IMR-90 (cell line): ENCODE measurements around the gene BZW2. TPM values are rescaled to one million over a fixed set of nuclear protein-coding genes. Genes with fewer than 3 reads are reported as not detected.

Experiments
- ATAC-seq: fragments of 200-7000 bp; cut with Tn5 transposase; 2 replicates; pipeline ENCODE4 v1.9.1; 2020; ENCODE audit warnings: low read depth, mild to moderate bottlenecking, moderate library complexity
- BruUV-seq: library from RNA; stranded (reverse); fragments of 400-500 nt; replicated peaks from 2 replicates; lab custom pipeline; 2021; lab: Mats Ljungman, UMichigan
- CTCF ChIA-PET: fragments of 300-600 bp; formaldehyde crosslinking; extraction: SDS; loops from one replicate; lab custom pipeline; 2021; ENCODE audit warnings: antibody characterized with exemption; lab: Yijun Ruan, JAX
- POLR2A ChIA-PET: fragments of 300-600 bp; sonication (Branson Sonifier 250); formaldehyde crosslinking; loops from one replicate; lab custom pipeline; 2022; ENCODE audit warnings: antibody characterized with exemption; ENCODE audit not compliant: unreplicated experiment; lab: Charles Lee
- DNase-seq: peaks from one replicate; pipeline ENCODE4 v3.0.0; 2013
- H2AFZ ChIP-seq: replicated peaks from 2 replicates; pipeline ENCODE3; 2013; ENCODE audit warnings: low read length, mild to moderate bottlenecking; ENCODE audit not compliant: poor library complexity
- H2AK5ac ChIP-seq: 2 replicates; pipeline ENCODE4 v1.6.1; 2013; ENCODE audit warnings: low read depth, low read length, inconsistent platforms
- H2AK9ac ChIP-seq: replicated peaks from 2 replicates; pipeline ENCODE3; 2013; ENCODE audit warnings: mild to moderate bottlenecking, low read depth, low read length, moderate library complexity; ENCODE audit not compliant: poor library complexity
- H2BK120ac ChIP-seq: 2 replicates; pipeline ENCODE4 v1.6.1; 2013; ENCODE audit warnings: low read depth, low read length, inconsistent platforms
- H2BK15ac ChIP-seq: 3 replicates; pipeline ENCODE4 v1.6.1; 2013; ENCODE audit warnings: low read depth, low read length, inconsistent platforms
- H2BK20ac ChIP-seq: 2 replicates; pipeline ENCODE4 v1.6.1; 2013; ENCODE audit warnings: low read depth, mild to moderate bottlenecking, inconsistent platforms, low read length, moderate library complexity
- H2BK5ac ChIP-seq: 2 replicates; pipeline ENCODE4 v1.6.1; 2013; ENCODE audit warnings: mild to moderate bottlenecking, low read depth, low read length, inconsistent platforms; ENCODE audit not compliant: poor library complexity, severe bottlenecking
- H3K14ac ChIP-seq: replicated peaks from 2 replicates; pipeline ENCODE4 v1.6.1; 2013; ENCODE audit warnings: low read depth, low read length, inconsistent platforms
- H3K18ac ChIP-seq: 2 replicates; pipeline ENCODE4 v1.6.1; 2013; ENCODE audit warnings: low read depth, low read length, control low read depth
- H3K23ac ChIP-seq: 2 replicates; pipeline ENCODE4 v1.6.1; 2013; ENCODE audit warnings: low read depth, low read length, inconsistent platforms
- H3K27ac ChIP-seq: 2 replicates; pipeline ENCODE4 v1.5.1; 2013; ENCODE audit warnings: mild to moderate bottlenecking, control low read depth, low read length; ENCODE audit not compliant: insufficient read depth
- H3K27me3 ChIP-seq: 2 replicates; pipeline ENCODE4 v1.6.1; 2013; ENCODE audit warnings: low read length; ENCODE audit not compliant: control insufficient read depth, insufficient read depth
- H3K36me3 ChIP-seq: 2 replicates; pipeline ENCODE4 v1.6.1; 2013; ENCODE audit warnings: low read length, mixed read lengths; ENCODE audit not compliant: control insufficient read depth, insufficient read depth
- H3K4ac ChIP-seq: 2 replicates; pipeline ENCODE4 v1.6.1; 2013; ENCODE audit warnings: low read depth, low read length, inconsistent platforms
- H3K4me1 ChIP-seq: 2 replicates; pipeline ENCODE4 v1.6.1; 2013; ENCODE audit warnings: low read length, mixed read lengths; ENCODE audit not compliant: control insufficient read depth, insufficient read depth
- H3K4me2 ChIP-seq: 2 replicates; pipeline ENCODE4 v1.6.1; 2013; ENCODE audit warnings: low read depth, mild to moderate bottlenecking, control low read depth, low read length, moderate library complexity
- H3K4me3 ChIP-seq: 2 replicates; pipeline ENCODE4 v1.5.1; 2013; ENCODE audit warnings: low read depth, mild to moderate bottlenecking, control low read depth, low read length, moderate library complexity; ENCODE audit not compliant: insufficient read depth
- H3K56ac ChIP-seq: 2 replicates; pipeline ENCODE4 v1.6.1; 2013; ENCODE audit warnings: low read length, inconsistent platforms; ENCODE audit not compliant: insufficient read depth; ENCODE audit errors: extremely low read depth
- H3K79me1 ChIP-seq, 2 experiments: 2 replicates each; pipeline ENCODE4 v1.6.1; 2013; ENCODE audit warnings: low read length in 2 of 2, inconsistent platforms in 1 of 2, low read depth in 1 of 2
- H3K9ac ChIP-seq: 2 replicates; pipeline ENCODE4 v1.6.1; 2013; ENCODE audit warnings: low read depth, low read length, control low read depth
- H3K9me1 ChIP-seq: 2 replicates; pipeline ENCODE4 v1.6.1; 2013; ENCODE audit warnings: low read length, inconsistent platforms; ENCODE audit not compliant: insufficient read depth
- H3K9me3 ChIP-seq: 2 replicates; pipeline ENCODE4 v1.6.1; 2013; ENCODE audit warnings: low read length; ENCODE audit not compliant: control insufficient read depth, insufficient read depth
- H4K20me1 ChIP-seq: 2 replicates; pipeline ENCODE4 v1.6.1; 2013; ENCODE audit warnings: low read length, inconsistent platforms; ENCODE audit not compliant: insufficient read depth
- H4K5ac ChIP-seq: 2 replicates; pipeline ENCODE4 v1.6.1; 2013; ENCODE audit warnings: mild to moderate bottlenecking, low read depth, low read length, control low read depth
- H4K8ac ChIP-seq, 2 experiments: 2 replicates each; pipeline ENCODE4 v1.6.1; 2013; ENCODE audit warnings: low read depth in 2 of 2, low read length in 2 of 2, control low read depth in 1 of 2, inconsistent platforms in 1 of 2
- H4K91ac ChIP-seq: 2 replicates; pipeline ENCODE4 v1.6.1; 2013; ENCODE audit warnings: low read depth, low read length, inconsistent platforms; ENCODE audit not compliant: insufficient read depth
- FOS ChIP-seq: fragments of 150-350 bp; IDR thresholded peaks from 2 replicates; pipeline ENCODE4 v1.6.1; 2016; ENCODE audit warnings: low read depth, low read length
- POLR2A ChIP-seq: IDR thresholded peaks from 2 replicates; pipeline ENCODE4 v1.6.1; 2012; ENCODE audit warnings: mild to moderate bottlenecking, low read depth, low read length
- RCOR1 ChIP-seq: IDR thresholded peaks from 2 replicates; pipeline ENCODE4 v1.6.1; 2012; ENCODE audit warnings: mild to moderate bottlenecking, low read length, improper control_type of control experiment; ENCODE audit not compliant: insufficient replicate concordance
- SMC3 ChIP-seq: fragments of 150-350 bp; IDR thresholded peaks from 2 replicates; pipeline ENCODE4 v1.6.1; 2016; ENCODE audit warnings: low read depth, mild to moderate bottlenecking, antibody characterized with exemption, low read length, moderate library complexity
- WGBS, 2 experiments: methylation state at CpG; one replicate each; pipeline versions ENCODE4 v1.1.5 to v1.1.7; 2013; ENCODE audit warnings: missing lambda C conversion rate in 2 of 2; ENCODE audit not compliant: insufficient read length in 1 of 2; ENCODE audit errors: extremely low coverage in 2 of 2; 5-methylcytosine and 5-hydroxymethylcytosine counted together
- dilution Hi-C: fragments of 300-500 bp; cut with HindIII; formaldehyde crosslinking; loops from one replicate; pipeline ENCODE4 v1.14.3; 2018; ENCODE audit warnings: low sequenced_read_pairs; ENCODE audit not compliant: unreplicated experiment
- in situ Hi-C: fragments of 300-500 bp; cut with MboI; formaldehyde crosslinking; loops from 3 replicates; pipeline ENCODE4 v1.14.3; 2019; ENCODE audit warnings: low sequenced_read_pairs, inconsistent platforms, mixed read lengths
- intact Hi-C: fragments of 100-400 bp; cut with micrococcal nuclease; formaldehyde crosslinking; loops from 2 replicates; pipeline ENCODE4 v1.10.0; 2022
- polyA plus RNA-seq, 3 experiments: library from polyadenylated mRNA; depleted of rRNA; stranded (reverse); fragments of >200 nt; gene quantifications; 2 replicates each; pipeline ENCODE4 v1.2.3, GENCODE V29; 2012; ENCODE audit warnings: low replicate concordance in 1 of 3
- total RNA-seq: library from RNA; depleted of rRNA; stranded (reverse); fragments of >200 nt; gene quantifications from 2 replicates; pipeline ENCODE4 v1.2.3, GENCODE V29; 2012

Gene BZW2
- total and polyA plus RNA-seq, 2 of the 4 experiments (the other 2 are of a cell fraction), result 58.1 to 92.9 TPM

DNA sequence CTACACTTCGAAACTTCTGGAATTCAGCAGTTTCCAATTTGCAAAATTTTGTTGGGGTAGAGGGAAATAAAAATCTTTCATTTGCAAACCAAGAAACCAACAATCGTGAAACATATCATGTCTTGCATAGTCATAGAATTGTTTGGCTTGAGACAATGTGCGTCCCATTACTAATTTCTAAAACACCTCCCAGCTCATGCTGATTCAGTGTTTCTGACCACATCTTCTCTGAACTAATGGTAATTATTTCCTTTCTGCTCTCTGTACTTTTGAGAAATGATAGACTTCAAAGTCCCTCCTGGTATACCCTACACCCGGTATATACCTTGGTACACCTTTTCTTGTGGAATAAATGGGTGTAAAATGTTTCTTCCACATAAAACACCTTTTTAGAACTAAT, 65.7 kb downstream of the BZW2 start:
- Histone ChIP-seq H3K56ac (no peak overlapping the region), H2AK9ac (no peak overlapping the region), H3K4me3 (no peak overlapping the region), H3K27ac (no peak overlapping the region), H2AK5ac (no peak overlapping the region), H3K9ac (no peak overlapping the region), H3K4me2 (no peak overlapping the region), H2AFZ (no peak overlapping the region), H3K4ac (no peak overlapping the region), H2BK120ac (no peak overlapping the region), H3K23ac (no peak overlapping the region), H3K79me1 (peaks cover 0 to 6% of the 10 kb centered on the region in 2 experiments; a peak in 1 of 4 replicates), H4K8ac (no peak overlapping the region), H3K9me3 (no peaks in the 10 kb centered on the region), H3K18ac (no peak overlapping the region), H3K36me3 (peaks cover 3% of the 10 kb centered on the region; the same call in 1 of the 2 replicates), H2BK5ac (no peak overlapping the region), H4K20me1 (peaks cover 4% of the 10 kb centered on the region; the same call in 1 of the 2 replicates), H3K9me1 (peaks cover 9% of the 10 kb centered on the region), H4K91ac (no peak overlapping the region), H2BK20ac (no peak overlapping the region), H3K14ac (no peak overlapping the region), H3K27me3 (no peaks in the 10 kb centered on the region), H3K4me1 (peaks cover 6% of the 10 kb centered on the region; the same call in 1 of the 2 replicates), H4K5ac (no peak overlapping the region), H2BK15ac (no peak overlapping the region)
- no CpG with 5 or more reads among the region's 4 CpGs for WGBS, 2 experiments
- POLR2A ChIA-PET, result no interaction called here
- dilution Hi-C loops (no loop called here), in situ Hi-C loops (no loop called here), intact Hi-C loops (no loop called here)
- no TSS peak for BruUV-seq
- TF ChIP-seq SMC3, result no peak
- no peak for TF ChIP-seq POLR2A
- no peak for TF ChIP-seq FOS
- no peak for TF ChIP-seq RCOR1
- ATAC-seq, result no peak
- CTCF ChIA-PET, result no interaction called here
- no peak for DNase-seq
